Neural cell (in vitro differentiated cells): ENCODE results near the gene MYO1G. TPM values are rescaled to one million over a fixed set of nuclear protein-coding genes. Genes with fewer than 3 reads are reported as not detected.

Experiments used
- H2AFZ ChIP-seq: fragments of 200-600, 300-800 bp; sonication (generic), shearing (Covaris generic); 2 replicates; pipeline ENCODE4 v1.6.0; 2014; ENCODE audit warnings: low read depth, mild to moderate bottlenecking, antibody characterized with exemption, low read length, moderate library complexity
- H3F3A ChIP-seq: fragments of 200-600 bp; shearing (Covaris generic); 2 replicates; pipeline ENCODE4 v1.6.1; 2016; ENCODE audit warnings: mild to moderate bottlenecking, moderate library complexity, mixed read lengths, antibody characterized with exemption, low read length; ENCODE audit not compliant: insufficient read depth, poor library complexity, severe bottlenecking
- H3K27ac ChIP-seq: fragments of 200-600, 300-800 bp; sonication (generic), shearing (Covaris generic); 2 replicates; pipeline ENCODE4 v1.5.1; 2014; ENCODE audit warnings: mild to moderate bottlenecking, low read length, moderate library complexity
- H3K27me3 ChIP-seq: fragments of 300-800, 200-600 bp; sonication (generic), shearing (Covaris generic); 2 replicates; pipeline ENCODE4 v1.6.0; 2014; ENCODE audit warnings: mild to moderate bottlenecking, low read depth, low read length, moderate library complexity; ENCODE audit not compliant: insufficient read depth
- H3K36me3 ChIP-seq: fragments of 300-800, 200-600 bp; sonication (generic), shearing (Covaris generic); 2 replicates; pipeline ENCODE4 v1.5.1; 2014; ENCODE audit warnings: mild to moderate bottlenecking, antibody characterized with exemption, low read length, moderate library complexity; ENCODE audit not compliant: insufficient read depth
- H3K4me2 ChIP-seq: fragments of 300-800, 200-600 bp; sonication (generic), shearing (Covaris generic); 2 replicates; pipeline ENCODE4 v1.6.0; 2014; ENCODE audit warnings: mild to moderate bottlenecking, low read length
- H3K4me3 ChIP-seq: fragments of 300-800, 200-600 bp; sonication (generic), shearing (Covaris generic); 2 replicates; pipeline ENCODE4 v1.5.1; 2014; ENCODE audit warnings: mild to moderate bottlenecking, low read length, moderate library complexity
- H3K79me2 ChIP-seq: fragments of 200-600 bp; shearing (Covaris generic); replicated peaks from 2 replicates; pipeline ENCODE4 v1.6.0; 2014; ENCODE audit warnings: mild to moderate bottlenecking, low read length, moderate library complexity; ENCODE audit not compliant: insufficient read depth
- H3K9ac ChIP-seq: fragments of 300-800, 200-600 bp; sonication (generic), shearing (Covaris generic); 2 replicates; pipeline ENCODE4 v1.6.1; 2016; ENCODE audit warnings: mild to moderate bottlenecking, low read length, mixed read lengths
- H3K9me2 ChIP-seq: fragments of 200-600 bp; shearing (Covaris generic); 2 replicates; pipeline ENCODE4 v1.6.1; 2016; ENCODE audit warnings: mild to moderate bottlenecking, low read length, mixed read lengths; ENCODE audit not compliant: insufficient read depth
- H3K9me3 ChIP-seq: fragments of 200-600, 300-800 bp; sonication (generic), shearing (Covaris generic); 2 replicates; pipeline ENCODE4 v1.6.1; 2016; ENCODE audit warnings: mild to moderate bottlenecking, mixed run types, low read length, moderate library complexity, mixed read lengths
- H4K20me1 ChIP-seq: fragments of 200-600 bp; shearing (Covaris generic); 2 replicates; pipeline ENCODE4 v1.6.1; 2016; ENCODE audit warnings: mild to moderate bottlenecking, mixed run types; ENCODE audit not compliant: insufficient read depth
- EP300 ChIP-seq: fragments of 450-650 bp; conservative IDR thresholded peaks from 2 replicates; pipeline ENCODE4 v1.6.1; 2014; ENCODE audit warnings: antibody characterized with exemption, mild to moderate bottlenecking, moderate library complexity; ENCODE audit not compliant: poor library complexity, severe bottlenecking
- EZH2 ChIP-seq: fragments of 200-600, 300-800 bp; shearing (Covaris generic), sonication (generic); IDR thresholded peaks from 2 replicates; pipeline ENCODE4 v1.6.1; 2014; ENCODE audit warnings: antibody characterized with exemption, low read length, borderline replicate concordance, mild to moderate bottlenecking; ENCODE audit not compliant: insufficient read depth, poor library complexity, severe bottlenecking
- MXI1 ChIP-seq: fragments of 450-650 bp; conservative IDR thresholded peaks from 2 replicates; pipeline ENCODE4 v1.6.1; 2014; ENCODE audit warnings: antibody characterized with exemption, mild to moderate bottlenecking; ENCODE audit not compliant: poor library complexity, severe bottlenecking
- POLR2AphosphoS5 ChIP-seq: IDR thresholded peaks from 2 replicates; pipeline ENCODE4 v1.6.1; 2012
- RAD21 ChIP-seq: fragments of 450-650 bp; conservative IDR thresholded peaks from 2 replicates; pipeline ENCODE4 v1.6.1; 2014; ENCODE audit warnings: antibody characterized with exemption, mild to moderate bottlenecking, moderate library complexity
- SMC3 ChIP-seq: fragments of 450-650 bp; conservative IDR thresholded peaks from 2 replicates; pipeline ENCODE4 v1.6.1; 2014; ENCODE audit warnings: antibody characterized with exemption, mild to moderate bottlenecking, moderate library complexity; ENCODE audit not compliant: poor library complexity
- TAF1 ChIP-seq: IDR thresholded peaks from 2 replicates; pipeline ENCODE4 v1.6.1; 2012; ENCODE audit warnings: low read depth
- polyA plus RNA-seq: library from polyadenylated mRNA; depleted of rRNA; stranded (reverse); fragments of >200 nt; gene quantifications from 2 replicates; pipeline ENCODE4 v1.2.3, GENCODE V29; 2014
- TF ChIP-seq, protein P1 (sequence below): fragments of 450-650 bp; IDR thresholded peaks from 2 replicates; pipeline ENCODE4 v1.5.1; 2014; ENCODE audit warnings: antibody characterized with exemption, mild to moderate bottlenecking, moderate library complexity; ENCODE audit not compliant: poor library complexity, severe bottlenecking
- TF ChIP-seq, protein P2 (sequence below): IDR thresholded peaks from 2 replicates; pipeline ENCODE4 v1.6.1; 2012; ENCODE audit warnings: borderline replicate concordance

Gene MYO1G
- polyA plus RNA-seq, 1 donor from 2014 or later, result 0.38 TPM

DNA sequence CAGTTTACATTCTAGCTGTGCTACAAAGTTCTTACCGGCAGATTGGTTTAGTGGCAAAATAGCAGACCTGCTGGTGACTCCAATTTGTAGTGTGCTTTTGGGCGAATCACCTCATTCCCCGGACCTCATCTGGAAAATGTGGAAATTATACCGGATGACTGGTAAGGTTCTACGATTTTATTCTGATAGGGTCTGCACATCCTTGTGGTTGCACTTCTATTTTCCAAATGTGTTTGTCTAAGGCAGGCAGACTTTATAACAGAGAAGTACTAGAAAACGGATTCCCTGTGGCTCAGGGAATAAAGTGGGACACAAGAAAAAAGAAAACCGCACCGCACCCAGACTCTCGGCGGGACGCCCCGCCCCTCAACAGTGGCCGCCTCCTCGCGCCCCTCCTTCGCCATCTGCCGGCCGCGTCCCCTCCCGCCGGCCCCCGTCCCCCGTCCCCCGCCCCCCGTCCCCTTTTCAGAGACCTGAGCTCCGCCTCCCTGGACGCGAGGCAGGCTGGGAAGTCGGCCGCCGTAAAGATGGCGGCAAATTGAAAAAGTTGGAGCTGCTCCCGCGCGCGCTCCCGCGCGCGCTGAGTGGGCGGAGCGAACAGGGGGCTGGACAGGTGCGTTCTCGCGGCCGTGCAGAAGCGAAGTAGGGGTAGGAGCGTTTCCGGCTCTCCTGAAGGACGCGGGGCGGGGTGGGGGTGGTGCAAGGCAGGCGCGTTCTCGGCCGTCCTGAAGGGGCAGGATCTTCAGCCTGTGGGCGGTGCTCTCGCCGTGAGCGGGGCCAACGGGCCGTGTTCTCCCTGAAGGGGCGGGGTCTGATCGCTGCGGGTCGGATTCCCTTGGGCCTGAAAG lies 20.7 kb upstream of the MYO1G start:
- peak overlapping the region; percentile 73 for H3K27ac ChIP-seq
- peak overlapping the region; percentile 65 for H2AFZ ChIP-seq
- H3K79me2 ChIP-seq, result peaks cover 30% of the 10 kb centered on the region
- no peaks in the 10 kb centered on the region for H3K36me3 ChIP-seq
- H3K9ac ChIP-seq, result peak overlapping the region; percentile 72
- peaks cover 8% of the 10 kb centered on the region for H3F3A ChIP-seq
- peak overlapping the region; percentile 63 for H3K4me2 ChIP-seq
- TF ChIP-seq EZH2 (no peak), EP300 (no peak), POLR2AphosphoS5 (no peak), TAF1 (peak; percentile 49), SMC3 (no peak), MXI1 (peak; percentile 95), RAD21 (peak; percentile 36)
- TF ChIP-seq, protein P1, sequence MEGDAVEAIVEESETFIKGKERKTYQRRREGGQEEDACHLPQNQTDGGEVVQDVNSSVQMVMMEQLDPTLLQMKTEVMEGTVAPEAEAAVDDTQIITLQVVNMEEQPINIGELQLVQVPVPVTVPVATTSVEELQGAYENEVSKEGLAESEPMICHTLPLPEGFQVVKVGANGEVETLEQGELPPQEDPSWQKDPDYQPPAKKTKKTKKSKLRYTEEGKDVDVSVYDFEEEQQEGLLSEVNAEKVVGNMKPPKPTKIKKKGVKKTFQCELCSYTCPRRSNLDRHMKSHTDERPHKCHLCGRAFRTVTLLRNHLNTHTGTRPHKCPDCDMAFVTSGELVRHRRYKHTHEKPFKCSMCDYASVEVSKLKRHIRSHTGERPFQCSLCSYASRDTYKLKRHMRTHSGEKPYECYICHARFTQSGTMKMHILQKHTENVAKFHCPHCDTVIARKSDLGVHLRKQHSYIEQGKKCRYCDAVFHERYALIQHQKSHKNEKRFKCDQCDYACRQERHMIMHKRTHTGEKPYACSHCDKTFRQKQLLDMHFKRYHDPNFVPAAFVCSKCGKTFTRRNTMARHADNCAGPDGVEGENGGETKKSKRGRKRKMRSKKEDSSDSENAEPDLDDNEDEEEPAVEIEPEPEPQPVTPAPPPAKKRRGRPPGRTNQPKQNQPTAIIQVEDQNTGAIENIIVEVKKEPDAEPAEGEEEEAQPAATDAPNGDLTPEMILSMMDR, result peak; percentile 11
- TF ChIP-seq, protein P2, sequence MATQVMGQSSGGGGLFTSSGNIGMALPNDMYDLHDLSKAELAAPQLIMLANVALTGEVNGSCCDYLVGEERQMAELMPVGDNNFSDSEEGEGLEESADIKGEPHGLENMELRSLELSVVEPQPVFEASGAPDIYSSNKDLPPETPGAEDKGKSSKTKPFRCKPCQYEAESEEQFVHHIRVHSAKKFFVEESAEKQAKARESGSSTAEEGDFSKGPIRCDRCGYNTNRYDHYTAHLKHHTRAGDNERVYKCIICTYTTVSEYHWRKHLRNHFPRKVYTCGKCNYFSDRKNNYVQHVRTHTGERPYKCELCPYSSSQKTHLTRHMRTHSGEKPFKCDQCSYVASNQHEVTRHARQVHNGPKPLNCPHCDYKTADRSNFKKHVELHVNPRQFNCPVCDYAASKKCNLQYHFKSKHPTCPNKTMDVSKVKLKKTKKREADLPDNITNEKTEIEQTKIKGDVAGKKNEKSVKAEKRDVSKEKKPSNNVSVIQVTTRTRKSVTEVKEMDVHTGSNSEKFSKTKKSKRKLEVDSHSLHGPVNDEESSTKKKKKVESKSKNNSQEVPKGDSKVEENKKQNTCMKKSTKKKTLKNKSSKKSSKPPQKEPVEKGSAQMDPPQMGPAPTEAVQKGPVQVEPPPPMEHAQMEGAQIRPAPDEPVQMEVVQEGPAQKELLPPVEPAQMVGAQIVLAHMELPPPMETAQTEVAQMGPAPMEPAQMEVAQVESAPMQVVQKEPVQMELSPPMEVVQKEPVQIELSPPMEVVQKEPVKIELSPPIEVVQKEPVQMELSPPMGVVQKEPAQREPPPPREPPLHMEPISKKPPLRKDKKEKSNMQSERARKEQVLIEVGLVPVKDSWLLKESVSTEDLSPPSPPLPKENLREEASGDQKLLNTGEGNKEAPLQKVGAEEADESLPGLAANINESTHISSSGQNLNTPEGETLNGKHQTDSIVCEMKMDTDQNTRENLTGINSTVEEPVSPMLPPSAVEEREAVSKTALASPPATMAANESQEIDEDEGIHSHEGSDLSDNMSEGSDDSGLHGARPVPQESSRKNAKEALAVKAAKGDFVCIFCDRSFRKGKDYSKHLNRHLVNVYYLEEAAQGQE, result no peak
- no peaks in the 10 kb centered on the region for H4K20me1 ChIP-seq
- H3K9me3 ChIP-seq, result no peaks in the 10 kb centered on the region
- H3K27me3 ChIP-seq, result no peaks in the 10 kb centered on the region
- peak overlapping the region; percentile 89 for H3K4me3 ChIP-seq
- H3K9me2 ChIP-seq, result no peaks in the 10 kb centered on the region

DNA sequence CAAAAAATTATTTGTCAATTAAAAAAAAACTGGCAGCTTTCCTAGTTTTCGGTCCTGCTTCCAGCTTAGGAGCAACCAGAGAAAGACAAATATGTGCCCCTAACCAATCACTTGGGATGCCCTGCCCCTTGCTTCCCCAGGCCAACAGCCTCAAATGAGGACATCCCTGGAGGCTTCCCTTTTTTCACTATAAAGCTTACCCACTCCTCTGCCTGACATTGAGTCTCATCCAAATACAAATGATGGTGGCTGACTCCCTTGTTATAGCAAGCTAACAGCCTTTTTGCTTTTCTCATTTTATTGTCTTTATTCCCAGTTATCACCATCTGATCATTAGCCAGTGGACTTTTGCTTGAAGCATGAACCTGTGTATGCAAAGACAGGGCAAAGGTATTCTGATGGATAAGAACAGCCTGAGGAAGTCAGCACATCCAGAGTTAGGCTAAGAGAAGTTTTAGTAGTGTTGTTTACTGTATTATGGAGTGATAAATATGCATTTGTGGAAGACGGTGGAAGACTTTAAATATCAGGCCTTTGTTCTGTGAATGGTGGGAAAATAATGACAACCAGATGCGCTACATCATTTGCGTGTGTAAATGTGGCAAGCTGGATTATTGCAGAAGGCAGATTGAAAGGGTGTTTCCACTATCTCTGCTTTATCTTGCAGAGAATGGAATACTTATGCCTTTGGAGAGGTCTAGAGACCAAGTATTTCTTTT lies 19.5 kb upstream of the MYO1G start:
- Histone ChIP-seq H3K9ac (no peak overlapping the region), H3K27ac (no peak overlapping the region), H3K36me3 (no peaks in the 10 kb centered on the region), H3K4me2 (no peak overlapping the region), H2AFZ (no peak overlapping the region), H4K20me1 (no peaks in the 10 kb centered on the region), H3F3A (peaks cover 8% of the 10 kb centered on the region), H3K4me3 (peak overlapping the region; percentile 89), H3K9me3 (no peaks in the 10 kb centered on the region), H3K79me2 (peaks cover 25% of the 10 kb centered on the region), H3K27me3 (no peaks in the 10 kb centered on the region), H3K9me2 (no peaks in the 10 kb centered on the region)
- TF ChIP-seq, protein P2, result no peak
- TF ChIP-seq, protein P1, result no peak
- TF ChIP-seq POLR2AphosphoS5 (no peak), SMC3 (no peak), EZH2 (no peak), MXI1 (no peak), TAF1 (no peak)
